Adipocyte (in vitro differentiated cells): ENCODE measurements around the gene PACS1.
"Not testable (repeated sequence)": the region's sequence is repeated elsewhere in the genome, so short reads cannot be mapped to it uniquely, and the experiment has no call there.

Source experiments
- DNase-seq: peaks from one replicate; pipeline ENCODE4 v3.0.0-alpha.2; 2015; ENCODE audit warnings: low read depth
- H3K27me3 ChIP-seq: replicated peaks from 2 replicates; pipeline ENCODE4 v1.7.0; 2013; ENCODE audit warnings: mild to moderate bottlenecking, low read length, moderate library complexity; ENCODE audit not compliant: control insufficient read depth, insufficient read depth
- H3K36me3 ChIP-seq: 2 replicates; pipeline ENCODE4 v1.7.0; 2013; ENCODE audit warnings: low read length, mild to moderate bottlenecking, moderate library complexity; ENCODE audit not compliant: control insufficient read depth, insufficient read depth, severe bottlenecking
- H3K4me1 ChIP-seq: 2 replicates; pipeline ENCODE4 v1.7.0; 2013; ENCODE audit warnings: mild to moderate bottlenecking, low read length, moderate library complexity; ENCODE audit not compliant: control insufficient read depth, insufficient read depth
- H3K4me3 ChIP-seq: 2 replicates; pipeline ENCODE4 v1.7.0; 2013; ENCODE audit warnings: mild to moderate bottlenecking, low read length, moderate library complexity
- H3K9ac ChIP-seq: 2 replicates; pipeline ENCODE4 v1.7.0; 2013; ENCODE audit warnings: mild to moderate bottlenecking, low read length, moderate library complexity
- H3K9me3 ChIP-seq: 2 replicates; pipeline ENCODE4 v1.7.0; 2013; ENCODE audit warnings: mild to moderate bottlenecking, low read length, moderate library complexity; ENCODE audit not compliant: control insufficient read depth

PACS1 gene

DNA sequence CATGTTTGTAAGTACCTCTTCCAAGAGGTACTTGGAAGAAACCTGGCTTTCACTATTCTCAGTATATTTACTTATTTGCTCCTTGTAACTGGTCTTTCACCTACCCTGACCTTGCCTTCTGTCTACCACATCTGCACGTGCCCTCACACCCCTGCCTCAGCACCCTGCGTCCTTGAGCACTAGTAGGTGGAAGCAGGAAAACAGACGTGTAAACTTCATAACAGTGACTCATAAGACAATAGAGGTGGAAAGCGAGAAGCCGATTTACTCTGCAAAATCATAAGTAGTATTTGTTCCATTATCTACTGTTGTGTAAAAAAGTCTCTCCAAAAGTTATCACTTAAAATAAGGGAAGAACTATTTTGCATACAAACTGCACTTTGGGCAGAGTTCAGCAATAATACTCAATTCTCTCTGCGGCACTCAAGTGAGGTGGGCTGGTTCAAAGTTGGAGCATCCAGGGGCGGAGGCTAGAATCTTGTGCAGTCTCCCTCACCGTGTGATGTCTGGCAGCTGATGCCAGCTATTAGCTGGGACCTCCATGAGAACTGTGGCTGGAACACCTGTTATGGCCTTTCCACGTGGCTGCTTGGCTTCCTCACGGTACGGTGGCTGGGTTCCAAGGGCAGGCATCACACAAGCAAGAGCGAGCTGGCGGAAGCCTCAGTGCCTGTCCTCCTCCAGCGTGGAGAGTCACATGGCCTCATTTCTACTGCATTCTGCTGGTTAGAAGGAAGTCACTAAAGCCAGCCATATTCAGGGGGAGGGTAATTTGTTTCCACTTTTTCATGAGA is 30.4 kb downstream of the PACS1 start:
- no peak for DNase-seq
- H3K4me1 ChIP-seq = peaks cover 10% of the 10 kb centered on the region
- H3K9me3 ChIP-seq = no peaks in the 10 kb centered on the region
- no peak overlapping the region for H3K4me3 ChIP-seq
- no peaks in the 10 kb centered on the region for H3K36me3 ChIP-seq
- no peaks in the 10 kb centered on the region for H3K27me3 ChIP-seq
- no peak overlapping the region for H3K9ac ChIP-seq

DNA sequence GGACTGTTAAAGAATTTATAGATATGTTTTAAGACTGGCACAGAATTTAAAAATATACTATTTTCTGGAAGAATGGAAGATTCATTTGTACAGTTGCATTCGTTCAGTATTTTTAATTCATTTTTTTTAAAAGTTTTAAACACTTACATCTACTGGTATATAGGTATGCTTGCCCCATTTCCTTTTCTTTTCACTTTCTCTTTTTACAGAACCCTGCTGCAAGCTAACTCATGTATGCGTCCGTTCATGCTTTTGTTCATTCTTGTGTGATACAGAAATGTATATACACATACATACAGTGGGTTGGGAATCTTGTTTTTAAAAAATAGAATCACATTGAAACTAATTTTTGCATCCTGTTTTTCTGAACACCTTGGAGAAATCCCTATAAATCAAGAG is 31.0 kb downstream of the PACS1 start:
- Histone ChIP-seq H3K9me3 (no peaks in the 10 kb centered on the region), H3K9ac (no peak overlapping the region)

DNA sequence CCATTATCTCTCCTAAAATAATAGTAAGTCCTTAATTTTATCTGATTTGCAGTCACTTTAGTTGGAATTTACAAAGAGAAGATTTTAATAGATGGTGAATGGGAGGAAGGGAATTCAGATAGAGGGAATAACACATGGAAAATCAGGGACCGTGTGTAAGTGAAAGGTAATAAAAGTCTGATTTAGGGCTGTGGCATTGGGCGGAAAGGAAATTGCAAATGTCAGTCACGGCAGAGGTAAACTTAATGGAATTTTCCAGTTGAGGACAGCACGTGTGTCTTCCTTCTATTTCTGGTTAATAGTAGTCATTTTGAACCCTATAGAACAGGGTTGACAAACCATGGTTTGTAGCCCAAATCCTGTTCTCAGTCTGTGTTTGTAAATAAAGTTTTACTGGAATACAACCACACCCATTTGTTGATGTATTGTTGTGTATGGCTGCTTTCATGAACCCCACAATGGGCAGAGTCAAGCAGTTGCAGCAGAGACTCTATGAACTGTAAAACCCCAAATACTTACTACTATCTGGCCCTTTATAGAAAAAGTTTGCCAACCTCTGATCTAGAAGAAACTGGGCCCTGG is 34.1 kb downstream of the PACS1 start:
- Histone ChIP-seq H3K9ac (no peak overlapping the region), H3K9me3 (no peaks in the 10 kb centered on the region), H3K4me1 (peaks cover 10% of the 10 kb centered on the region), H3K36me3 (no peaks in the 10 kb centered on the region), H3K4me3 (no peak overlapping the region), H3K27me3 (no peaks in the 10 kb centered on the region)
- DNase-seq = no peak

More for the DNA sequence above, 31.0 kb downstream of the PACS1 start:
- no peaks in the 10 kb centered on the region for H3K36me3 ChIP-seq
- H3K27me3 ChIP-seq = no peaks in the 10 kb centered on the region
- peaks cover 10% of the 10 kb centered on the region for H3K4me1 ChIP-seq
- no peak for DNase-seq
- H3K4me3 ChIP-seq = no peak overlapping the region

DNA sequence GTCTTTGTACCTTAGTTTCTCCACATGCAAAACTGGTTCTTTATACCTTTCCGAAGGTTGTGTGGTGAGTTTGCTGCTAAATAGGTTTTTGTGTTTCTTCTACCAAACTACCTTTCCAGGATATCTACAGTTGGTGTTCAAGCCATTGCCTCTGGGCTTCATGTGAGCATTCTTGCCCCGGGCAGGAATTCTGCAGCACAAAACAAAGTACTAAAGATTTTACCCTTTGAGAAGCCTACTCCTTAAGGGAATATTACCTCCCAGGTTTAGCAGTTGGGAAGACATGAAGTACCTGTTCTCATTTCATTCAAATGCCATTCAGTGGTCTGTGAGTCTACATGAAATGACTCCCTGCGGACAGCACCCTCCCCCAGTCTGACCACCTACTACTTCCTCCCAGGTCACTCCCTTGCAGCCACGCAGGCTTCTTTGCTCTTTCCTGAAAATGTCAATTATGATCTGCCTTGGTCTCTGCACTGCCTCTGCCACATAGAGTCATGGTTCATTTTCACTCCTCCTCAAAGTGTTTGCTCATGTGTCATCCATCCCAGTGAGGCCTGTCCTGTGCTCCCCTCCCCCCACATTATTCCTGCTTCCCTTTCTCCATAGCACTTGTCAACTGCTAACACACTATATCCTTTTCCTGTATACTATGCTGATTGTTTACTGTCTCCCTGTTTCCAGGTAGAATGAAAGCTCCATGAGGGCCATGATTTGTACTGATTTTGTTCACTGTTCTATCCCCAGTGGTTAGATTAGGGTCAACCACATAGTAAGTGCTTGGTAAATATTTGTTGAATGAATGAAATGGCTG is 36.9 kb downstream of the PACS1 start:
- DNase-seq = no peak
- H3K4me1 ChIP-seq = peaks cover 13% of the 10 kb centered on the region
- no peak overlapping the region for H3K9ac ChIP-seq
- H3K9me3 ChIP-seq = no peaks in the 10 kb centered on the region
- no peaks in the 10 kb centered on the region for H3K36me3 ChIP-seq
- no peak overlapping the region for H3K4me3 ChIP-seq
- H3K27me3 ChIP-seq = no peaks in the 10 kb centered on the region

DNA sequence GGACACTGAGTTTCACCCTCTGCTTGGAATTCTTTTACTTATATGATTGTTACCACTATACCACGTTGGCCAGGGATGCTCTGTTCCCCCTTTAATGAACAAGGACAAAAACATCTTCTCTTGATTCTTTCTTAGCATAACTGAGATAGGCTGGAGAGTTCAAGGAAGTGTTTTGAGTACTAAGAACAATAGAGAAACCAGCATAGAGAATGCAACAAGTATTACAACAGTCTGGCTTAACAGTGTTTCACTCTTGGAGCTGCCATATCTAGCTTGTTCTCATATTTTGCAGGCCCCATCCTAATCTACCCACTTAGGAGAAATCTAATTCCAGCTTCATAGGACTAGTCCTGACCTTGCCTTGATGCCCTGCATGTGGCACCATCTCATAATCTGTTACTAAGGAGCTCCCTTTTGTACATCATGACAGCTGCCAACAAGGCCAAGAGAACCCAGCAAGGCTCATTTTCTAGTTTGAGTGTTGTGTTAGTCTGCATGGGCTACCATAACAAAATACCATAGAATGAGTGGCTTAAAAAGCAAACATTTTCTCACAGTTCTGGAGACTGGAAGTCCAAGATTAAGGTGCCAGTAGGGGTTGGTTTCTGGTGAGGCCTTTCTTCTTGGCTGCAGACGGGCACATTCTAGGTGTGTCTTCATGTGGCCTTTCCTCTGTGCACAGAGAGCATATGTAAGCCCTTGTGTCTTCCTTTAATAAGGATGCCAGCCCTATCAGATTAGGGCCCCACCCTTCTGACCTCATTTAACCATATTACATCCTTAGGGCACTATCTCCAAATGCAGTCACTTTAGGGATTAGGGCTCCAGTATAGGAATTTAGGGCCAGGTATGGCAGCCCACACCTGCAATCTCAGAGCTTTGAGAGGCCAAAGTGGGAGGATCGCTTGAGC is 37.8 kb downstream of the PACS1 start:
- DNase-seq = no peak
- Histone ChIP-seq H3K4me3 (no peak overlapping the region), H3K9ac (no peak overlapping the region), H3K9me3 (no peaks in the 10 kb centered on the region), H3K4me1 (peaks cover 18% of the 10 kb centered on the region), H3K27me3 (no peaks in the 10 kb centered on the region), H3K36me3 (no peaks in the 10 kb centered on the region)

DNA sequence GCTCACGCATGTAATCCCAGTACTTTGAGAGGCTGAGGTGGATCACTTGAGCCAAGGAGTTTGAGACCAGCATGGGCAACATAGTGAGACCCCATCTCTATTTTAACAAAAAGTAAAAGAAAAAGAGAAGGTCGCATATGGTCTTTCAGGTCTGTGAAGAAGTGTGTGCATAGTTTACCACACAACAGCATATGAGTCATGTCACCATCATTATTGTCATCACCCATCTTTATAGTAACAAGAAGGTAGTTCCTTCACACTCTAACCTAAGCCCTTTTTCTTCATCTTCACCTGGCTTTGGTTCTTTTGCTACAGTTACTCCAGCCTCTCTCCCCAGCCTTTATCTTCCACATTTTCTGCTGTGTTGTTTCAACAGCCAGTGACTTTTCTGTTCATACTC is 39.2 kb downstream of the PACS1 start:
- DNase-seq = no peak
- Histone ChIP-seq H3K4me3 (no peak overlapping the region), H3K36me3 (no peaks in the 10 kb centered on the region), H3K4me1 (peaks cover 19% of the 10 kb centered on the region), H3K9ac (no peak overlapping the region), H3K9me3 (no peaks in the 10 kb centered on the region), H3K27me3 (no peaks in the 10 kb centered on the region)

DNA sequence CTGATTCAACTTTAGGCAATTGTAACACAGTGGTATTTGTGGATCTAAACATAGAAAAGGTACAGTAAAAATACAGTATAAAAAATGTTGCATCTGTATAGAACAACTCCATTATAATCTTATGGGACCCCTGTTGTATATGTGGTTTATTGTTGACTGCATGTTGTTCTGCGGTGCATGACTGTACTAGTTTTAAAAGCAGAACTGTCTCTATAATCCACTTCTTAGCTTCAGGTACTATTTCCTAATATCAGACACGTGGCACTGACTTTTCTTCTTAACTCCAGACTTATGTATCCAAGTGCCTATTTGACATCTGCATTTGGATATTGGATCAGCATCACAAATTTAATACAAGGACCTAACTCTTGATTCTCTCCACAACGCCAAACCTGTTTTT is 41.1 kb downstream of the PACS1 start:
- peaks cover 17% of the 10 kb centered on the region for H3K4me1 ChIP-seq
- no peaks in the 10 kb centered on the region for H3K27me3 ChIP-seq
- no peak overlapping the region for H3K4me3 ChIP-seq
- H3K9me3 ChIP-seq = no peaks in the 10 kb centered on the region
- no peaks in the 10 kb centered on the region for H3K36me3 ChIP-seq
- DNase-seq = no peak
- no peak overlapping the region for H3K9ac ChIP-seq

DNA sequence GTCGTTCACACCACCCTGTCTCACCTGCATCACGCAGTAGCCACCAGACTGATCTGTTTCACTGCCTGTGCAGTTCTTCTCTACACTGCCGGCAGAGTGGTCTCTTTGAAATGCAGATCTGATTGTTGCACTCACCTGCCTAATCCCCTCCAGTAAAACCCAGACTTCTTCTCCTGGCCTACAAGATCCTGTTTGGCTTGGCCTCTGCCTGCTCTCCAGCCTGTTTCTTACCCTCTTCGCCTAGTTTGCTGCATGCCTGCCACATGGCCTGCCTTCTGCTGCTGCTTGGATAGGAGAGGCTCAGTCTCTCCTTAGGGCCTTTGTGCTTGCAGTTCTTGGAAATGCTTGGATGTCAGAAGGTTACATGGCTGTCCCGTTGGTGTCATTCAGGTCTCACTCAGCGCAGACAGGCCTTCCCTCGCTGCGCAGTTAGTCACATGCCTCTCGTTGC is 42.0 kb downstream of the PACS1 start:
- Histone ChIP-seq H3K27me3 (no peaks in the 10 kb centered on the region), H3K4me1 (peaks cover 17% of the 10 kb centered on the region), H3K9ac (peak overlapping the region; percentile 1), H3K36me3 (no peaks in the 10 kb centered on the region), H3K9me3 (no peaks in the 10 kb centered on the region), H3K4me3 (peak overlapping the region; percentile 38)
- no peak for DNase-seq

DNA sequence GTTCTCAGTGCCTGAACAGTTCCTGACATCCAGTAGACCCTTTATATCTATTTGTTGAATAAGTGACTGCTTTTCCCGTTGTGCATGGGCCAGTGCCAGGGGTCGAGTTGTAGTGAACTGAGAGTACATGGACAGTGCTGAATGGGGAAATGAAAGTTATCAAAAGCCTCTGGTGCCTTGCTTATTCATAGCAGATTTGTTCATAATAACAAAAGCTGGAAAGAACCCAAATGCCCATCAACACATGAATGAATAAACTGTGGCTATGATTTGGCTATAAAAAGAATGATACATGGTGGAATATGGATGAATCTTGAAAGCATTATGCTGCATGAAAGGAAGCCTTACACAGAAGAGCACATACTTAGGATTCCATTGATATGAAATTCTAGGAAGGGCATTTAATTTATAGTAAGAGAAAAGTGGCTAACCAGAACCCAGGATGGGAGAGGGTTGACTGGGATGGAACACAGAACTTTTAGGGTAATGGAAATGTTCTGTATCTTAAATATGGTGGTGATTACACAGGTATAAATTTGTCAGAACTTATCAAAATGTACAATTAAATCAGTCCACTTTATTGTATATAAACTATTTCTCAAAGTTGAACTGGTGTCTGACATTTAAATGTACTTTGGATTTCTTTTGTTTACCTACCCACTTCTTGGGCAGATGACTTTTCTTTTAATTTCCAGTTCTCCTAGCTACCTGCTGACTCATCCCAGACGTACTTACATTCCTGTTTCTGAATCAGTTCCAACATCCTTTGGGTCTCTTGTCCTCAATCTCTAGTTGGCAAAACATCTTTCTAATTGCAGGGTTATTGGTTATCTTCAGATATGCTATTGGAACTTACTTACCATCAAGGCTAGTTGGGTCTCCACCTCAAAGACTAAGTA is 42.8 kb downstream of the PACS1 start:
- Histone ChIP-seq H3K9ac (peak overlapping the region; percentile 1), H3K27me3 (no peaks in the 10 kb centered on the region), H3K9me3 (no peaks in the 10 kb centered on the region), H3K4me3 (peak overlapping the region; percentile 38), H3K36me3 (no peaks in the 10 kb centered on the region), H3K4me1 (peaks cover 17% of the 10 kb centered on the region)
- DNase-seq = peak; percentile 69

DNA sequence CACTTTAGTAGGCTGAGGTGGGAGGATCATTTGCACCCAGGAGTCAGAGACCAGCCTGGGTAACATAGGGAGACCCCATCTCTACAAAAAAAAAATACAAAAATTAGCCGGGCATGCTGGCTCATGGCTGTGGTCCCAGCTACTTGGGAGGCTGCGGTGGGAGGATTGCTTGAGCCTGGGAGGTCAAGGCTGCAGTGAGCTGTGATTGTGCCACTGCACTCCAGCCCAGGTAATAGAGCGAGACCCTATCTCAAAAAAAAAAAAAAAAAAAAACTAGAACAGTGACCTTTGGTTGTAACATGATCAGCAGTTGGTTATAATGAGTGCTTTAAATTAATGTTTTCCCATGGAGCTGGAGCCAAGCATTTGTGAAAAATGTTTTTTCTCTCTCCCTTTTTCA is 44.9 kb downstream of the PACS1 start:
- H3K4me3 ChIP-seq, H3K9ac ChIP-seq, H3K36me3 ChIP-seq, H3K27me3 ChIP-seq, H3K9me3 ChIP-seq, DNase-seq: not testable (repeated sequence)
- H3K4me1 ChIP-seq = peaks cover 31% of the 10 kb centered on the region
